GM23248 (cell line): Measurements from ENCODE around the gene GRAMD1A.

Experiments used
- EZH2 ChIP-seq: fragments of 200-600 bp; sonication (generic); IDR thresholded peaks from 2 replicates; pipeline ENCODE4 v1.6.1; 2018; ENCODE audit warnings: antibody characterized with exemption, mild to moderate bottlenecking; ENCODE audit not compliant: insufficient read depth, poor library complexity, severe bottlenecking
- EZH2phosphoT487 ChIP-seq: fragments of 200-600 bp; sonication (generic); IDR thresholded peaks from 2 replicates; pipeline ENCODE4 v1.6.1; 2018; ENCODE audit warnings: antibody characterized with exemption, moderate library complexity, mild to moderate bottlenecking, low read depth; ENCODE audit not compliant: insufficient read depth

GRCh38 chr19:35019144-35019543, 19.0 kb downstream of the GRAMD1A start:
- no peak for TF ChIP-seq EZH2phosphoT487
- TF ChIP-seq EZH2 = no peak
